ENCODE data around the gene SLC34A3. TPM values are rescaled to one million over a fixed set of nuclear protein-coding genes. Genes with fewer than 3 reads are reported as not detected.

The SLC34A3 gene
- total and polyA plus RNA-seq, 2 of the 8 experiments (the other 6 are each of a cell fraction or from before 2014, with no cell fraction given): 0.08 TPM; not detected in 1

DNA sequence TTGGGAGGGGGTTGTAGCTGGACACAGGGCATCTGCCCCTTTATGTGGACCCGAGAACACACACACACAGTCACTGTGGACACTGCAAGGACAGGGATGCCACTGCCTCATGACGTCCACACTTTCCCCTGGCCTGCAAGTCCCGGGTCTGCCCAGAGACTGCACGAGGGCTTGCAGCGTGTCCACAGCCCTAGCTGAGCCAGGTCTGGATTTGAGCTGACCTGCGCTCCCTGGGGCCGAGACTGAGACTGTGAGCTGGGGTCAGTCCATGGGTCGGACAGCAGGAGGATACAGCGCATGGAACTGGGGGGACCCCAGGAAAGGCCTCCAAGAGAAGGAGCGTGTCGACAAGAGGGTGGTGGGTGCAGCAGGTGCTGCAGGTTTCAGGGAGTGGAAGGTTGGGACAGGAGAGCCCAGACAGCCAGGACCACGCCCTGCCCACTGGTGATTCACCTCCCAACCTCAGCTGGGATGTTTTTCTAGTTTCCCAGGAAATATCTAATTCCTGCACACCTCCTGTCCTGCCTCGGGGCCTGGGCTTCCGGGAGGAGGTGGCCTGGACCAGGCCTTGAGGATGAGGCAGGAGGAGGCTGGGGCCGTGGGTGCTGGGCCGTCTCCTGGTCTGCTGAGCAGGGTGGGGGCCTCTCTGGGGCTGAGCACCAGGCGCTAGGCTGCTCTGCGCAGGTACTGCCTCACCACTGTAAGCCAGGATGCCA lies 4.2 kb upstream of the SLC34A3 start (continued):
- TF ChIP-seq, protein P1, sequence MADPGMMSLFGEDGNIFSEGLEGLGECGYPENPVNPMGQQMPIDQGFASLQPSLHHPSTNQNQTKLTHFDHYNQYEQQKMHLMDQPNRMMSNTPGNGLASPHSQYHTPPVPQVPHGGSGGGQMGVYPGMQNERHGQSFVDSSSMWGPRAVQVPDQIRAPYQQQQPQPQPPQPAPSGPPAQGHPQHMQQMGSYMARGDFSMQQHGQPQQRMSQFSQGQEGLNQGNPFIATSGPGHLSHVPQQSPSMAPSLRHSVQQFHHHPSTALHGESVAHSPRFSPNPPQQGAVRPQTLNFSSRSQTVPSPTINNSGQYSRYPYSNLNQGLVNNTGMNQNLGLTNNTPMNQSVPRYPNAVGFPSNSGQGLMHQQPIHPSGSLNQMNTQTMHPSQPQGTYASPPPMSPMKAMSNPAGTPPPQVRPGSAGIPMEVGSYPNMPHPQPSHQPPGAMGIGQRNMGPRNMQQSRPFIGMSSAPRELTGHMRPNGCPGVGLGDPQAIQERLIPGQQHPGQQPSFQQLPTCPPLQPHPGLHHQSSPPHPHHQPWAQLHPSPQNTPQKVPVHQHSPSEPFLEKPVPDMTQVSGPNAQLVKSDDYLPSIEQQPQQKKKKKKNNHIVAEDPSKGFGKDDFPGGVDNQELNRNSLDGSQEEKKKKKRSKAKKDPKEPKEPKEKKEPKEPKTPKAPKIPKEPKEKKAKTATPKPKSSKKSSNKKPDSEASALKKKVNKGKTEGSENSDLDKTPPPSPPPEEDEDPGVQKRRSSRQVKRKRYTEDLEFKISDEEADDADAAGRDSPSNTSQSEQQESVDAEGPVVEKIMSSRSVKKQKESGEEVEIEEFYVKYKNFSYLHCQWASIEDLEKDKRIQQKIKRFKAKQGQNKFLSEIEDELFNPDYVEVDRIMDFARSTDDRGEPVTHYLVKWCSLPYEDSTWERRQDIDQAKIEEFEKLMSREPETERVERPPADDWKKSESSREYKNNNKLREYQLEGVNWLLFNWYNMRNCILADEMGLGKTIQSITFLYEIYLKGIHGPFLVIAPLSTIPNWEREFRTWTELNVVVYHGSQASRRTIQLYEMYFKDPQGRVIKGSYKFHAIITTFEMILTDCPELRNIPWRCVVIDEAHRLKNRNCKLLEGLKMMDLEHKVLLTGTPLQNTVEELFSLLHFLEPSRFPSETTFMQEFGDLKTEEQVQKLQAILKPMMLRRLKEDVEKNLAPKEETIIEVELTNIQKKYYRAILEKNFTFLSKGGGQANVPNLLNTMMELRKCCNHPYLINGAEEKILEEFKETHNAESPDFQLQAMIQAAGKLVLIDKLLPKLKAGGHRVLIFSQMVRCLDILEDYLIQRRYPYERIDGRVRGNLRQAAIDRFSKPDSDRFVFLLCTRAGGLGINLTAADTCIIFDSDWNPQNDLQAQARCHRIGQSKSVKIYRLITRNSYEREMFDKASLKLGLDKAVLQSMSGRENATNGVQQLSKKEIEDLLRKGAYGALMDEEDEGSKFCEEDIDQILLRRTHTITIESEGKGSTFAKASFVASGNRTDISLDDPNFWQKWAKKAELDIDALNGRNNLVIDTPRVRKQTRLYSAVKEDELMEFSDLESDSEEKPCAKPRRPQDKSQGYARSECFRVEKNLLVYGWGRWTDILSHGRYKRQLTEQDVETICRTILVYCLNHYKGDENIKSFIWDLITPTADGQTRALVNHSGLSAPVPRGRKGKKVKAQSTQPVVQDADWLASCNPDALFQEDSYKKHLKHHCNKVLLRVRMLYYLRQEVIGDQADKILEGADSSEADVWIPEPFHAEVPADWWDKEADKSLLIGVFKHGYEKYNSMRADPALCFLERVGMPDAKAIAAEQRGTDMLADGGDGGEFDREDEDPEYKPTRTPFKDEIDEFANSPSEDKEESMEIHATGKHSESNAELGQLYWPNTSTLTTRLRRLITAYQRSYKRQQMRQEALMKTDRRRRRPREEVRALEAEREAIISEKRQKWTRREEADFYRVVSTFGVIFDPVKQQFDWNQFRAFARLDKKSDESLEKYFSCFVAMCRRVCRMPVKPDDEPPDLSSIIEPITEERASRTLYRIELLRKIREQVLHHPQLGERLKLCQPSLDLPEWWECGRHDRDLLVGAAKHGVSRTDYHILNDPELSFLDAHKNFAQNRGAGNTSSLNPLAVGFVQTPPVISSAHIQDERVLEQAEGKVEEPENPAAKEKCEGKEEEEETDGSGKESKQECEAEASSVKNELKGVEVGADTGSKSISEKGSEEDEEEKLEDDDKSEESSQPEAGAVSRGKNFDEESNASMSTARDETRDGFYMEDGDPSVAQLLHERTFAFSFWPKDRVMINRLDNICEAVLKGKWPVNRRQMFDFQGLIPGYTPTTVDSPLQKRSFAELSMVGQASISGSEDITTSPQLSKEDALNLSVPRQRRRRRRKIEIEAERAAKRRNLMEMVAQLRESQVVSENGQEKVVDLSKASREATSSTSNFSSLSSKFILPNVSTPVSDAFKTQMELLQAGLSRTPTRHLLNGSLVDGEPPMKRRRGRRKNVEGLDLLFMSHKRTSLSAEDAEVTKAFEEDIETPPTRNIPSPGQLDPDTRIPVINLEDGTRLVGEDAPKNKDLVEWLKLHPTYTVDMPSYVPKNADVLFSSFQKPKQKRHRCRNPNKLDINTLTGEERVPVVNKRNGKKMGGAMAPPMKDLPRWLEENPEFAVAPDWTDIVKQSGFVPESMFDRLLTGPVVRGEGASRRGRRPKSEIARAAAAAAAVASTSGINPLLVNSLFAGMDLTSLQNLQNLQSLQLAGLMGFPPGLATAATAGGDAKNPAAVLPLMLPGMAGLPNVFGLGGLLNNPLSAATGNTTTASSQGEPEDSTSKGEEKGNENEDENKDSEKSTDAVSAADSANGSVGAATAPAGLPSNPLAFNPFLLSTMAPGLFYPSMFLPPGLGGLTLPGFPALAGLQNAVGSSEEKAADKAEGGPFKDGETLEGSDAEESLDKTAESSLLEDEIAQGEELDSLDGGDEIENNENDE (IDR thresholded peaks at IDR 0.05; ENCODE audit: insufficient replicate concordance, low read length): no peak

Measured in H1 (cell line).